ENCODE data around the gene TRPV4.

Gene TRPV4

GRCh38 chr12:109879351-109880042, 46.3 kb upstream of the TRPV4 start:
- no peaks in the 10 kb centered on the region for H3K9me3 ChIP-seq (ENCODE audit: control insufficient read depth, insufficient read depth, low read depth, low read length)
- H3K4me1 ChIP-seq (ENCODE audit: control insufficient read depth, insufficient read depth, low read length), result peaks cover 12% of the 10 kb centered on the region
- H3K27ac ChIP-seq (ENCODE audit: extremely low read depth, low read depth, low read length), result peak overlapping the region; percentile 51; the same call in 1 of the 2 replicates
- H3K4me3 ChIP-seq (ENCODE audit: low read depth, low read length), result peak overlapping the region; percentile 71
- POLR2A ChIA-PET, result no interaction called here
- H3K36me3 ChIP-seq (ENCODE audit: control insufficient read depth in 2 of 2, insufficient read depth in 1 of 2, low read length in 2 of 2), result no peaks in the 10 kb centered on the region
- CTCF ChIA-PET, result interaction anchor here (0.6 to 1.6 kb wide), 7 partner anchors 26 to 1320 kb away, joined by 3 to 14 read pairs (median 5); no protein-coding TSS in a partner anchor
- TF ChIP-seq PATZ1 (tag by site-specific recombination; IDR thresholded peaks at IDR 0.05) (no peak), ZBTB17 (tag by site-specific recombination; IDR thresholded peaks at IDR 0.05) (peak; percentile 97), ZNF138 (tag by site-specific recombination; IDR thresholded peaks at IDR 0.05; ENCODE audit: borderline replicate concordance) (no peak), ZNF660 (tag by site-specific recombination; IDR thresholded peaks at IDR 0.05) (0 out of 2 replicates have a peak, but pooled peaks have one; percentile 13), REPIN1 (tag by site-specific recombination; IDR thresholded peaks at IDR 0.05; ENCODE audit: low read depth) (no peak), ZSCAN30 (tag by site-specific recombination; IDR thresholded peaks at IDR 0.05) (no peak), ZNF211 (tag by site-specific recombination; IDR thresholded peaks at IDR 0.05; ENCODE audit: low read depth) (no peak), ZIC2 (tag by site-specific recombination; IDR thresholded peaks at IDR 0.05) (no peak), PRDM1 (tag by site-specific recombination; IDR thresholded peaks at IDR 0.05) (no peak), ZNF274 (IDR thresholded peaks at IDR 0.05; ENCODE audit: low read length) (no peak), ZNF274 (tag by site-specific recombination; IDR thresholded peaks at IDR 0.05; ENCODE audit: borderline replicate concordance) (no peak), PRDM10 (tag by site-specific recombination; IDR thresholded peaks at IDR 0.05) (peak; percentile 56), ZNF366 (tag by site-specific recombination; conservative IDR thresholded peaks at IDR 0.05) (0 out of 2 replicates have a peak, but pooled peaks have one; percentile 27), ZNF426 (tag by site-specific recombination; IDR thresholded peaks at IDR 0.05) (no peak), SP2 (tag by site-specific recombination; IDR thresholded peaks at IDR 0.05) (peak; percentile 38), ZNF311 (tag by site-specific recombination; IDR thresholded peaks at IDR 0.05; ENCODE audit: borderline replicate concordance) (no peak), ZNF623 (tag by site-specific recombination; IDR thresholded peaks at IDR 0.05) (no peak), ZNF302 (tag by site-specific recombination; IDR thresholded peaks at IDR 0.05; ENCODE audit: low read depth) (no peak), FEZF1 (tag by site-specific recombination; IDR thresholded peaks at IDR 0.05) (no peak), ZNF514 (tag by site-specific recombination; IDR thresholded peaks at IDR 0.05) (no peak), ZNF707 (tag by site-specific recombination; IDR thresholded peaks at IDR 0.05) (no peak), ZNF324 (tag by site-specific recombination; IDR thresholded peaks at IDR 0.05) (no peak), ZNF629 (tag by site-specific recombination; IDR thresholded peaks at IDR 0.05) (no peak), ZBTB11 (tag by site-specific recombination; conservative IDR thresholded peaks at IDR 0.05; ENCODE audit: low read depth) (no peak), MZF1 (tag by site-specific recombination; IDR thresholded peaks at IDR 0.05; ENCODE audit: borderline replicate concordance) (0 out of 2 replicates have a peak, but pooled peaks have one; percentile 67), ZNF529 (tag by site-specific recombination; IDR thresholded peaks at IDR 0.05; ENCODE audit: insufficient replicate concordance) (no peak), ZNF433 (tag by site-specific recombination; IDR thresholded peaks at IDR 0.05; ENCODE audit: low read depth) (no peak)
- TF ChIP-seq, protein P1, sequence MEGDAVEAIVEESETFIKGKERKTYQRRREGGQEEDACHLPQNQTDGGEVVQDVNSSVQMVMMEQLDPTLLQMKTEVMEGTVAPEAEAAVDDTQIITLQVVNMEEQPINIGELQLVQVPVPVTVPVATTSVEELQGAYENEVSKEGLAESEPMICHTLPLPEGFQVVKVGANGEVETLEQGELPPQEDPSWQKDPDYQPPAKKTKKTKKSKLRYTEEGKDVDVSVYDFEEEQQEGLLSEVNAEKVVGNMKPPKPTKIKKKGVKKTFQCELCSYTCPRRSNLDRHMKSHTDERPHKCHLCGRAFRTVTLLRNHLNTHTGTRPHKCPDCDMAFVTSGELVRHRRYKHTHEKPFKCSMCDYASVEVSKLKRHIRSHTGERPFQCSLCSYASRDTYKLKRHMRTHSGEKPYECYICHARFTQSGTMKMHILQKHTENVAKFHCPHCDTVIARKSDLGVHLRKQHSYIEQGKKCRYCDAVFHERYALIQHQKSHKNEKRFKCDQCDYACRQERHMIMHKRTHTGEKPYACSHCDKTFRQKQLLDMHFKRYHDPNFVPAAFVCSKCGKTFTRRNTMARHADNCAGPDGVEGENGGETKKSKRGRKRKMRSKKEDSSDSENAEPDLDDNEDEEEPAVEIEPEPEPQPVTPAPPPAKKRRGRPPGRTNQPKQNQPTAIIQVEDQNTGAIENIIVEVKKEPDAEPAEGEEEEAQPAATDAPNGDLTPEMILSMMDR (tag by site-specific recombination; IDR thresholded peaks at IDR 0.05), result no peak
